Sigmoid colon (tissue), 4 donors: Measurements from ENCODE around the gene RFNG.

Experiments
- CTCF ChIP-seq, 4 experiments: fragments of 450-650 bp in 3 of 4; fragments of 200-600 bp in 1 of 4; IDR thresholded peaks; one replicate each; pipeline ENCODE4 v1.5.1; 2016 to 2019; ENCODE audit warnings: antibody characterized with exemption in 4 of 4, mild to moderate bottlenecking in 3 of 4, moderate library complexity in 2 of 4
- EP300 ChIP-seq, 4 donors: sonication (generic); formaldehyde crosslinking; IDR thresholded peaks; one replicate each; pipeline ENCODE4 v1.6.1; 2017; ENCODE audit warnings: antibody characterized with exemption in 4 of 4
- POLR2A ChIP-seq, 2 donors: fragments of 450-650 bp; IDR thresholded peaks; one replicate each; pipeline ENCODE4 v1.6.1; 2016; ENCODE audit warnings: antibody characterized with exemption in 2 of 2, mild to moderate bottlenecking in 2 of 2, moderate library complexity in 2 of 2
- POLR2AphosphoS5 ChIP-seq, 4 donors: sonication (generic); formaldehyde crosslinking; IDR thresholded peaks; one replicate each; pipeline ENCODE4 v1.6.1; 2017; ENCODE audit warnings: antibody characterized with exemption in 4 of 4

GRCh38 chr17:82036634-82037091 lies 14.9 kb downstream of the RFNG start:
- TF ChIP-seq CTCF (IDR thresholded peaks at IDR 0.05) (no peak), POLR2AphosphoS5 (IDR thresholded peaks at IDR 0.05) (no peak), POLR2A (IDR thresholded peaks at IDR 0.05) (no peak), EP300 (IDR thresholded peaks at IDR 0.05) (no peak)
